ENCODE measurements around the gene BPIFA2. TPM values are rescaled to one million over a fixed set of nuclear protein-coding genes. Genes with fewer than 3 reads are reported as not detected.

The BPIFA2 gene
- total and polyA plus RNA-seq, 10 of the 15 experiments (the other 5 are each of a cell fraction or from before 2014, with no cell fraction given), result not detected

DNA sequence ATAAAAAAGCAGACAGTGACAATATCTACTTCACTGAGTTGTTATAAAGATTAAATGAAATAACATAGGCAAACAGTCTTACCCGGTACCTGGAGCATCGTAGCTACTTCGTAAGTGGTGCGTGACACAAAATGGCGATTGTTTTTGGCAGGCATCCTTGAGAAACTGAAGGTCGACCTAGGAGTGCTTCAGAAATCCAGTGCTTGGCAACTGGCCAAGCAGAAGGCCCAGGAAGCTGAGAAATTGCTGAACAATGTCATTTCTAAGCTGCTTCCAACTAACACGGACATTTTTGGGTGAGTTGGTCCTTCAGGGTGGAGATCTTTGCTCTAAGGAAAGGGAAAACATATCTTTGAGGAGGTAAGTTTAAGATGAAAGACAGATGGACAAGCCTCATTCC lies 4.8 kb downstream of the BPIFA2 start (continued):
- TF ChIP-seq, protein P1, sequence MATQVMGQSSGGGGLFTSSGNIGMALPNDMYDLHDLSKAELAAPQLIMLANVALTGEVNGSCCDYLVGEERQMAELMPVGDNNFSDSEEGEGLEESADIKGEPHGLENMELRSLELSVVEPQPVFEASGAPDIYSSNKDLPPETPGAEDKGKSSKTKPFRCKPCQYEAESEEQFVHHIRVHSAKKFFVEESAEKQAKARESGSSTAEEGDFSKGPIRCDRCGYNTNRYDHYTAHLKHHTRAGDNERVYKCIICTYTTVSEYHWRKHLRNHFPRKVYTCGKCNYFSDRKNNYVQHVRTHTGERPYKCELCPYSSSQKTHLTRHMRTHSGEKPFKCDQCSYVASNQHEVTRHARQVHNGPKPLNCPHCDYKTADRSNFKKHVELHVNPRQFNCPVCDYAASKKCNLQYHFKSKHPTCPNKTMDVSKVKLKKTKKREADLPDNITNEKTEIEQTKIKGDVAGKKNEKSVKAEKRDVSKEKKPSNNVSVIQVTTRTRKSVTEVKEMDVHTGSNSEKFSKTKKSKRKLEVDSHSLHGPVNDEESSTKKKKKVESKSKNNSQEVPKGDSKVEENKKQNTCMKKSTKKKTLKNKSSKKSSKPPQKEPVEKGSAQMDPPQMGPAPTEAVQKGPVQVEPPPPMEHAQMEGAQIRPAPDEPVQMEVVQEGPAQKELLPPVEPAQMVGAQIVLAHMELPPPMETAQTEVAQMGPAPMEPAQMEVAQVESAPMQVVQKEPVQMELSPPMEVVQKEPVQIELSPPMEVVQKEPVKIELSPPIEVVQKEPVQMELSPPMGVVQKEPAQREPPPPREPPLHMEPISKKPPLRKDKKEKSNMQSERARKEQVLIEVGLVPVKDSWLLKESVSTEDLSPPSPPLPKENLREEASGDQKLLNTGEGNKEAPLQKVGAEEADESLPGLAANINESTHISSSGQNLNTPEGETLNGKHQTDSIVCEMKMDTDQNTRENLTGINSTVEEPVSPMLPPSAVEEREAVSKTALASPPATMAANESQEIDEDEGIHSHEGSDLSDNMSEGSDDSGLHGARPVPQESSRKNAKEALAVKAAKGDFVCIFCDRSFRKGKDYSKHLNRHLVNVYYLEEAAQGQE (IDR thresholded peaks at IDR 0.05; ENCODE audit: low read depth, low read length), result no peak
- TF ChIP-seq CBX5 (IDR thresholded peaks at IDR 0.05; ENCODE audit: low read depth), result no peak
- no peak for TF ChIP-seq YY1 (IDR thresholded peaks at IDR 0.05; ENCODE audit: low read depth, low read length)
- no peak for TF ChIP-seq SMC3 (IDR thresholded peaks at IDR 0.05; ENCODE audit: borderline replicate concordance, low read length)
- TF ChIP-seq BCL11A (IDR thresholded peaks at IDR 0.05; ENCODE audit: low read depth, low read length), result no peak
- TF ChIP-seq POLR2AphosphoS5 (IDR thresholded peaks at IDR 0.05; ENCODE audit: low read length), result no peak
- no peak for TF ChIP-seq TBL1XR1 (IDR thresholded peaks at IDR 0.05; ENCODE audit: low read depth, low read length)

DNA sequence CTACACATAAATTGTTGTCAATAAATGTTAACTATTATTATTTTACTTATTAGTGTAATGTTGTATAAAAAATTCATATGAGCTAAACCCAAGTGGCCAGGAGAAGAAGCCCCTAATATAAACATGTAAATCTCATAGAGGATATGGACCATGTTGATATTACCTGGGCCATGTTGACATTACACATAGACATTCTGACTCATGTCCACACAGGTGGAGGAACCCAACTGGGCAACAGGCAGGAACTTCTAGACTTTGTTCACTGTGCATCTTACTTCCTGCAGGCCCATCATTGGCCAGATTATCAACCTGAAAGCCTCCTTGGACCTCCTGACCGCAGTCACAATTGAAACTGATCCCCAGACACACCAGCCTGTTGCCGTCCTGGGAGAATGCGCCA lies 7.2 kb downstream of the BPIFA2 start:
- no TSS peak for BruUV-seq (replicated peaks)
- Histone ChIP-seq H3K9ac (ENCODE audit: control insufficient read depth, insufficient read depth, low read length) (no peak overlapping the region), H3K4me3 (no peak overlapping the region), H3K36me3 (ENCODE audit: control insufficient read depth in 2 of 2, insufficient read depth in 2 of 2, low read length in 1 of 2) (no peaks in the 10 kb centered on the region), H3K27me3 (replicated peaks in 1 of 2; ENCODE audit: control insufficient read depth in 2 of 2, insufficient read depth in 2 of 2, low read length in 1 of 2) (peaks cover 0 to 2% of the 10 kb centered on the region in 2 experiments; a peak in 1 of 4 replicates), H3K27ac (ENCODE audit: control insufficient read depth, insufficient read depth) (no peak overlapping the region), H3K4me2 (ENCODE audit: control insufficient read depth, insufficient read depth) (no peak overlapping the region), H3K79me2 (ENCODE audit: control insufficient read depth, insufficient read depth, low read length) (no peaks in the 10 kb centered on the region), H4K20me1 (ENCODE audit: control insufficient read depth, insufficient read depth) (no peaks in the 10 kb centered on the region), H3K4me1 (ENCODE audit: control insufficient read depth, insufficient read depth, low read length) (no peaks in the 10 kb centered on the region), H3K9me3 (replicated peaks; ENCODE audit: control insufficient read depth, insufficient read depth, low read length) (no peaks in the 10 kb centered on the region), H2AFZ (ENCODE audit: control insufficient read depth, low read depth, low read length) (no peak overlapping the region)
- no peak for ATAC-seq
- in situ Hi-C loops (cut with MboI), result no loop called here
- no peak for FAIRE-seq
- ChIA-PET SMC1A (ENCODE audit: uncharacterized antibody, unreplicated experiment) (interaction anchor here (0.6 kb wide), 1 partner anchor 74 kb away, joined by 3 read pairs; no protein-coding TSS in a partner anchor), POLR2A (no interaction called here), RAD21 (ENCODE audit: unreplicated experiment) (no interaction called here), CTCF (no interaction called here)
- DNase-seq (ENCODE audit: low read depth, low spot score), result no peak
- intact Hi-C loops (cut with micrococcal nuclease; ENCODE audit: unreplicated experiment), result loop anchor here (10.0 kb wide), 1 partner anchor 60 kb away; no protein-coding TSS in a partner anchor
- 48% methylated on average over 3 of the region's 3 CpGs for WGBS (ENCODE audit: insufficient coverage, insufficient replicate concordance, low lambda C conversion rate, missing lambda C conversion rate)
- no peak for TF ChIP-seq NFXL1 (IDR thresholded peaks at IDR 0.05; ENCODE audit: borderline replicate concordance)
- TF ChIP-seq, protein P2, sequence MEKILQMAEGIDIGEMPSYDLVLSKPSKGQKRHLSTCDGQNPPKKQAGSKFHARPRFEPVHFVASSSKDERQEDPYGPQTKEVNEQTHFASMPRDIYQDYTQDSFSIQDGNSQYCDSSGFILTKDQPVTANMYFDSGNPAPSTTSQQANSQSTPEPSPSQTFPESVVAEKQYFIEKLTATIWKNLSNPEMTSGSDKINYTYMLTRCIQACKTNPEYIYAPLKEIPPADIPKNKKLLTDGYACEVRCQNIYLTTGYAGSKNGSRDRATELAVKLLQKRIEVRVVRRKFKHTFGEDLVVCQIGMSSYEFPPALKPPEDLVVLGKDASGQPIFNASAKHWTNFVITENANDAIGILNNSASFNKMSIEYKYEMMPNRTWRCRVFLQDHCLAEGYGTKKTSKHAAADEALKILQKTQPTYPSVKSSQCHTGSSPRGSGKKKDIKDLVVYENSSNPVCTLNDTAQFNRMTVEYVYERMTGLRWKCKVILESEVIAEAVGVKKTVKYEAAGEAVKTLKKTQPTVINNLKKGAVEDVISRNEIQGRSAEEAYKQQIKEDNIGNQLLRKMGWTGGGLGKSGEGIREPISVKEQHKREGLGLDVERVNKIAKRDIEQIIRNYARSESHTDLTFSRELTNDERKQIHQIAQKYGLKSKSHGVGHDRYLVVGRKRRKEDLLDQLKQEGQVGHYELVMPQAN (conservative IDR thresholded peaks at IDR 0.05), result no peak
- no peak for TF ChIP-seq DPF2 (IDR thresholded peaks at IDR 0.05)
- TF ChIP-seq, protein P3, sequence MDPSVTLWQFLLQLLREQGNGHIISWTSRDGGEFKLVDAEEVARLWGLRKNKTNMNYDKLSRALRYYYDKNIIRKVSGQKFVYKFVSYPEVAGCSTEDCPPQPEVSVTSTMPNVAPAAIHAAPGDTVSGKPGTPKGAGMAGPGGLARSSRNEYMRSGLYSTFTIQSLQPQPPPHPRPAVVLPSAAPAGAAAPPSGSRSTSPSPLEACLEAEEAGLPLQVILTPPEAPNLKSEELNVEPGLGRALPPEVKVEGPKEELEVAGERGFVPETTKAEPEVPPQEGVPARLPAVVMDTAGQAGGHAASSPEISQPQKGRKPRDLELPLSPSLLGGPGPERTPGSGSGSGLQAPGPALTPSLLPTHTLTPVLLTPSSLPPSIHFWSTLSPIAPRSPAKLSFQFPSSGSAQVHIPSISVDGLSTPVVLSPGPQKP (IDR thresholded peaks at IDR 0.05; ENCODE audit: low read depth, low read length), result no peak
- TF ChIP-seq, protein P4, sequence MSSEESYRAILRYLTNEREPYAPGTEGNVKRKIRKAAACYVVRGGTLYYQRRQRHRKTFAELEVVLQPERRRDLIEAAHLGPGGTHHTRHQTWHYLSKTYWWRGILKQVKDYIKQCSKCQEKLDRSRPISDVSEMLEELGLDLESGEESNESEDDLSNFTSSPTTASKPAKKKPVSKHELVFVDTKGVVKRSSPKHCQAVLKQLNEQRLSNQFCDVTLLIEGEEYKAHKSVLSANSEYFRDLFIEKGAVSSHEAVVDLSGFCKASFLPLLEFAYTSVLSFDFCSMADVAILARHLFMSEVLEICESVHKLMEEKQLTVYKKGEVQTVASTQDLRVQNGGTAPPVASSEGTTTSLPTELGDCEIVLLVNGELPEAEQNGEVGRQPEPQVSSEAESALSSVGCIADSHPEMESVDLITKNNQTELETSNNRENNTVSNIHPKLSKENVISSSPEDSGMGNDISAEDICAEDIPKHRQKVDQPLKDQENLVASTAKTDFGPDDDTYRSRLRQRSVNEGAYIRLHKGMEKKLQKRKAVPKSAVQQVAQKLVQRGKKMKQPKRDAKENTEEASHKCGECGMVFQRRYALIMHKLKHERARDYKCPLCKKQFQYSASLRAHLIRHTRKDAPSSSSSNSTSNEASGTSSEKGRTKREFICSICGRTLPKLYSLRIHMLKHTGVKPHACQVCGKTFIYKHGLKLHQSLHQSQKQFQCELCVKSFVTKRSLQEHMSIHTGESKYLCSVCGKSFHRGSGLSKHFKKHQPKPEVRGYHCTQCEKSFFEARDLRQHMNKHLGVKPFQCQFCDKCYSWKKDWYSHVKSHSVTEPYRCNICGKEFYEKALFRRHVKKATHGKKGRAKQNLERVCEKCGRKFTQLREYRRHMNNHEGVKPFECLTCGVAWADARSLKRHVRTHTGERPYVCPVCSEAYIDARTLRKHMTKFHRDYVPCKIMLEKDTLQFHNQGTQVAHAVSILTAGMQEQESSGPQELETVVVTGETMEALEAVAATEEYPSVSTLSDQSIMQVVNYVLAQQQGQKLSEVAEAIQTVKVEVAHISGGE (CRISPR knock-in tag; IDR thresholded peaks at IDR 0.05), result no peak
- no peak for TF ChIP-seq PAX8 (IDR thresholded peaks at IDR 0.05)
- TF ChIP-seq IKZF1 (conservative IDR thresholded peaks at IDR 0.05), result no peak
- no peak for TF ChIP-seq ZNF384 (IDR thresholded peaks at IDR 0.05; ENCODE audit: borderline replicate concordance, low read depth, low read length)
